Hindlimb muscle (tissue), 1 donor: ENCODE results near the gene ZNF611. TPM values are rescaled to one million over a fixed set of nuclear protein-coding genes. Genes with fewer than 3 reads are reported as not detected.
"Not testable (repeated sequence)": the region's sequence is repeated elsewhere in the genome, so short reads cannot be mapped to it uniquely, and the experiment has no call there.

Experiments used
- DNase-seq: peaks from one replicate; pipeline ENCODE4 v3.0.0-alpha.2; 2013
- polyA plus RNA-seq: library from polyadenylated mRNA; unstranded; fragments of 120-200 nt; gene quantifications from one replicate; pipeline ENCODE4 v1.2.1, GENCODE V29; 2013; ENCODE audit not compliant: insufficient read length

ZNF611 gene
- polyA plus RNA-seq, 1 donor, result 7.3 TPM

DNA sequence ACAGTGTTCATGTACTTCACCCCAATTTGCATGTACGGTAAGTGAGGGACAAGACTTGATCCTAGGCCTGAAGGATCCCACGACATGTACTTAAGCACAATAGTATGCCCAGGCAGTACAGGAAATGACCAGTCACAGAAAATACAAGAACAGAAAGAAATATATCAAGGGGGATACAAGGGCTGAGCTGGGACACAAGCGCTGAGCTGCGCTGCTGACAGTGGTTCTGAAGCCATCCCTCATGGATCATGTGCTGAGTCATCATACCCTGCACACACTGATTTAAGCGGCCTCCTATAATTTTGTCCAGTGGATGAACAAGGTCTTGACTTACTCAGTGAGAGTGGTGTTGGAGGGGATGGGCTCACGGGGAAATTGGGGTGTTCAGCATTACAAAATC lies 59.6 kb downstream of the ZNF611 start:
- not testable (repeated sequence) for DNase-seq

DNA sequence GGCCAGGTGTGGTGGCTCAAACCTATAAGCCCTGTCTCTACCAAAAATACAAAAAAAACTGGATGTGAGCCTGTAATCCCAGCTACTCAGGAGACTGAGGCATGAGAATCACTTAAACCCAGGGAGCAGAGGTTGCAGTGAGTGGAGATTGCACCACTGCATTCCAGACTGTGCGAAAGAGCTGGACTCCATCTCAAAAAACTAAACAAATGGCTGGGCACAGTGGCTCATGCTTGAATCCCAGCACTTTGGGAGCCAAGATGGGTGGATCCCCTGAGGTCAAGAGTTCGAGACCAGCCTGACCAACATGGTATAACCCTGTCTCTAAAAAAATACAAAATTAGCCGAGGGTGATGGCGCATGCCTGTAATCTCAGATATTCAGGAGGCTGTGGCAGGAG lies 61.8 kb downstream of the ZNF611 start:
- DNase-seq, result no peak

DNA sequence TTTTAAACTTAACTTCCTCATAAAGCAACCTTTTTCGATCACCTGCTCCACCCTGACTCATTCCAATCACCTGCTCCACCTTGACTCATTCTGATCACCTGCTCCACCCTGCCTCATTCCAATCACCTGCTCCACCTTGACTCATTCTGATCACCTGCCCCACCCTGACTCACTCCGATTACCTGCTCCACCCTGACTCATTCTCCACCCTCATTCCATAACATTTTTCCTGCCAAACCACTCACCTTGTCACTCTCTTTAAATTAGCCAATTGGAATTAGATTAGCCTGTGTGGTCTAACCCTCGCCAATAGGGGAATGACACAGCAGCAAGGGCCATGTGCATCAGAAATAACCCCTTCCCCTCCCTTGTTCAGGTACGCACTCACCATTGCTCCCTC lies 64.8 kb downstream of the ZNF611 start:
- DNase-seq, result no peak

DNA sequence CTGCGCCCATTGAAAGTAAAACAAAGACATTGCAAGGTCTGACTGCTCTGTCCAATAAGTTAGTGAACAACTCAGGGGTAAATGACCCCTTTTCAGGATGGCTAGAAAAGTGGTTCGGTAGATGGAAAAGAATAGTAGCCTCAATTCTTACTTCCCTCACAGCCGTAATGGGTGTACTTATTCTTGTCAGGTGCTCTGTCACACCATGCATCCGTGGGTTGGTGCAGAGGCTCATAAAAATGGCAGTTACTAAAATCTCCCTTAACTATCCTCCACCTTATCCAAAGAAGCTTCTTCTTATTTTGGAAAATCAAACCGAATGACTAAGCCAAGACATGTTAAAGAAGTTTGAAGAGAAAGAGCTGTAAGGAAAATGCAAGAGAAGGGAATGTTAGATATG lies 65.3 kb downstream of the ZNF611 start:
- no peak for DNase-seq

DNA sequence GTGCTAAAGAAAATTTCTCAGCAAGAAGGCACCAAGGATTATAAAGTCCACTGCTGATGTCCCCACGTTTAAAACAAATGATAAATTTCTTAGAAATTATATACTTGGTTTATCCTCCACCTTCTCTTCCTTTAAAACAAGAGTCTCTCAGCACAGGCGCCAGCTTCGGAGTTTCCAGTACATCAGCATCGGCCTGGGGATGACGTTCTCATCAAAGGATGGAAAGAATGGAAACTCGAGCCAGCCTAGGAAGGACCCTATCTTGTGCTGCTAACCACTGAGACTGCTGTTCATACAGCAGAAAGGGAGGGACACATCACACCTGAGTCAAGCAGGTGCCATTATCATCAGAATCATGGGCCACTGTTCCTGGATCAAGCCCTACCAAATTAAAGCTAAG lies 66.9 kb downstream of the ZNF611 start:
- DNase-seq, result no peak

DNA sequence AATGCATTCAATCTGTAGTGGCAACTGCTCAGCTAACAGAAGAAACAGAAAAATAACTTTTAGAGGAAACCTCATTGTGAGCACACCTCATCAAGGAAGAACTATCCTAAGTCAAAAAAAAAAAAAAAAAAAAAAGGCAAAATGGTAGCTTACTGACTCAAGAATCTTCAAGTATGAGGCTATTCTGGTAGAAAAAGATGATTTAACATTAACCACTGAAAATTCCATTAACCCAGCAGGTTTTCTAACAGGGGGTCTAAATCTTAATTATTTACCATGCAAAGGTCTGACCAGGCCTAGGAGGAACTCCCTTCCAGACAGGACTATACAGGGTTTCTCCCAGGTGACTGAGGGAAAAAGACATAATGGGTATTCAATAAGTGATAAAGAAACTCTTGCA lies 68.3 kb downstream of the ZNF611 start:
- DNase-seq, result no peak

DNA sequence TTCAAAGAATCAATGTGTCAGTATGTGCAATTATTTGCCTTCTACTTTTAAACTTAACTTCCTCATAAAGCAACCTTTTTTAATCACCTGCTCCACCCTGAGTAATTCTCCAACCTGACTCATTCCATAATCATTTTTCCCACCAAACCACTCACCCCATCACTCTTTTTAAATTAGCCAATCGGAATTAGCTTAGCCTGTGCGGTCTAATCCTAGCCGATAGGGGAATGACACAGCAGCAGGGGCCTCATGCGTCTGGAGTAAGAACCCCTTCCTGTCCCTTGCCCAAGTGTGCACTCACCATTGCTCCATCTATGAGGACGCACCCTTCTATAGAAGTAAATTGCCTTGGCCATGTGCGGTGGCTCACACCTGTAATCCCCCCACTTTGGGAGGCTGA lies 69.3 kb downstream of the ZNF611 start:
- no peak for DNase-seq

DNA sequence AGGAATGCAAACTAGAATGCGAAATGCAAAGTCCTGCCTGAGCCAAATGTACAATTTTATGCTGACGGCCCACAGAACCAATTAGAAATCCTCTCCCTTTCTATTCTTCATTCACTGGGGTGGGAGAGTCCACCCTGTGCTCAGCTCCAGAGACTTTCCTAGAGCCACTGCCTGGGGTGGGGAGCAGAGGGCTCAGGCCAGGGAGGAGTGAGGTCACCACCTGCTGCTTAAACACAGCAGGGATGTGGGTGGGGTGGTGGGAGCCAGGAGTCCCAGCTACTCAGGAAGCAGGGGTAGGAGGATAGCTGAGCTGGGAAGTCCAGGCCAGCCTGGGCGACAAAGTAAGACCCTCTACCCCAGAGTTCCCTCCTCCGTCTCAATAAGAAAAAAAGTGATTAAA lies 69.8 kb downstream of the ZNF611 start:
- DNase-seq, result no peak

DNA sequence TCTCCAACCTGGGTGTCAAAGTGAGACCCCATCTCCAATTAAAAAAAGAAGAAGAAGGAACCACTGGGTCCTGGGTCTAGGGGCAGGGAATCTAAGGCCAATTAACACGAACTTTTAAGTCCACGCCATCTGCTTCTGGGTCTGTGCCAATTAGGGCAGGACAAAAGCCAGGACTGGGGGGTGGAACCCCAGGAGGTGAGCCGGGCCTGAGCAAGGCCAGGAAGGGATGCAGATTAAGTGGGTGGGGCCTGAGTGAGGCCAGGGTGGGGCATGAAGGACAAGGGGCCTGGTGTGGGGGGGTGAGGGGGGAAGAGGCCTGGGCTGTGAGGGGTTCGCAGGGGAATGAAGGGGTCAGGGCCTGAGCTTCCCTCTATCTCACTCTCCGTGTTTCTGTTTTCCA lies 70.4 kb downstream of the ZNF611 start:
- DNase-seq, result no peak

DNA sequence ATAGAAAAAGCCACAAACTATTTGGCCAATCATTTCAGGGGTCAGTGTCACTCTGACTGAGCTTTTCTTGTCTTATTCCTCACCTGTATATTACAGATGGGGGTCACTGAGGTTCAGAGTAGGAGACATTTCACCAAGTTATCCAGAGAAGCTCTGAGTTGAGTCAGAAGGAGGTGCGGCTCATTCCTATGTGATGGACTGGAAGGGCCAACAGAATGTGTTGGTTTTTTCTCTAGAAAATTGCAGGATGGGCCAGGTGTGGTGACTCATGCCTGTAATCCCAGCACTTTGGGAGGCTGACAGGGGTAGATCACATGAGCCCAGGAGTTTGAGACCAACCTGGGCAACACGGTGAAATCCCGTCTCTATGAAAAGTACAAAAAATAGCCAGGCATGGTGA lies 72.2 kb downstream of the ZNF611 start:
- no peak for DNase-seq

DNA sequence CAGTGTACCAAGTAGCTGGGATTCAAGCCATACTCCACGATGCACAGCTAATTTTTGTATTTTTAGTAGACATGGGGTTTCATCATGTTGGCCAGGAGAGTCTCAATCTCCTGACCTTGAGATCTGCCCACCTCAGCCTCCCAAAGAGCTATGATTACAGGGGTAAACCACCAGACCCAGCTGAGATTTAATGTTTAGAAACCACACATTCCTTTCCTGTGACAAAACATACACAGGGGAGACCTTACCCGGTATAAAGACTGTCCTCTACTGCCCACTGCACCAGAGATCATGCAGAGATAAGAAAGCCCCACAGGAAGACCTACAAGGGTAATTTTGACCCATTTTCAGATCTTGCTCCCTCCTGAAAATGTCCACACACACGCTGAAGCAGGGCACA lies 73.9 kb downstream of the ZNF611 start:
- DNase-seq, result no peak

DNA sequence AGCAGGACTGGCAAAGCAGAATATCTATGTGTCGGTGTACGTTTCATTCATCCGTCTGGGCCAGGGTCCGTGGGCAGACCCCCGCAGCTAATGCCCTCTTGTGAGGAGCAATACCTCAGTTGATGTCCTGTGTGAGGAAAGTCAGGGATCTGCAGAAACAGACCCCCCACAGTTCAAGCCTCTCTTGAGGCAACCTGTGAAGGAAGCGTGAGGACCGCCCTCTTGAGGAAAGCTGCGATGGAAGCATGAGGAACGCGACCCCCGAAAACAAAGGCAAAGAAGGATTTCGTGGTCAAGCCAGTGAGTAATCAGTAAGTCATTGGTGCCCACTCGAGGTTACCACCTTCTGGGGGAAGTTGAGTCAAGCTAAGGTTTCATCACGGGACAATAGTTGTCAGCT lies 75.8 kb downstream of the ZNF611 start:
- DNase-seq, result no peak

DNA sequence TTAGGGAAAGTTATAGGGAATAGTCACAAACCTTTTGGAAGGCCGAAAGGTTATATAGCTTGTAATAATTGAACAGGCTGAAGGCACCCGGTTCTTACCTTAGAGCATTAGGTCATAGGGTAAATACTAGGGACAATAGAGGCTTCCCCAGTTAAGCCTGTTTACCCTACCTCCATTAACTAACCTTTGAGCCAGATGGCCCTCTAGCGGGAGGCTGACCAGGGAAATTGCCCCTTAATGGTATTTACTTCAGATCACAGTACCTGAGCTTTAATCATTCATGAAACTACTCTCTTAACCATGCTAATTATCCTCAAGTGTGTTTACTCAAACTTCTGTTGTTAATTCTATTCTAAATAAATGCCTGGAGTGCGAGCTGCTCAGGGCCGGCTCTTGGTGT lies 76.2 kb downstream of the ZNF611 start:
- no peak for DNase-seq

DNA sequence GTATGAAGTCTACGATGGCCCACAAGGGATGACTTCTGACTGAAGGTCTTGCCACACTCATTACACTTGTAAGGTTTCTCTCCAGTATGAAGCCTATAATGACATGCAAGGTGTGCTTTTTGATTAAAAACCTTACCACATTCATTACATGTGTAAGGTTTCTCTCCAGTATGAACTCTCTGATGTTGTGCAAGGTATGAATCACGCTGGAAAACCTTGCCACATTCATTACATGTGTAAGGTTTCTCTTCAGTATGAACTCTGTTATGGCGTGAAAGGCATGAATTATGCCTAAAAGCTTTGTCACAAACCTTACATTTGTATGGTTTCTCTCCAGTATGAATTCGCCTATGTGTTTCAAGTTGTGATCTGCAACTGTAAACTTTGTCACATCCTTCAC lies 81.7 kb downstream of the ZNF611 start:
- DNase-seq, result no peak

Other genes with a start within 250 kb of the ZNF611 start
- 8.4 TPM for gene ZNF808, start 207.4 kb downstream of the ZNF611 start, polyA plus RNA-seq
- 11.2 TPM for gene ZNF701, start 164.8 kb downstream of the ZNF611 start, polyA plus RNA-seq
- gene ZNF83, start 96.7 kb downstream of the ZNF611 start, polyA plus RNA-seq, result 62.9 TPM
- gene ZNF600, start 51.7 kb upstream of the ZNF611 start, polyA plus RNA-seq, result 3.1 TPM
- gene ZNF28, start 86.6 kb upstream of the ZNF611 start, polyA plus RNA-seq, result 8.4 TPM
- 15.2 TPM for gene ZNF468, start 122.6 kb upstream of the ZNF611 start, polyA plus RNA-seq
- 20.3 TPM for gene ZNF320, start 162.6 kb upstream of the ZNF611 start, polyA plus RNA-seq
- 3.2 TPM for gene ZNF888, start 188.4 kb upstream of the ZNF611 start, polyA plus RNA-seq
- gene ZNF816, start 227.8 kb upstream of the ZNF611 start, polyA plus RNA-seq, result 7.3 TPM